PFSK-1 (cell line): ENCODE results near the gene IL1RAPL2.

Source experiments
- FOXP2 ChIP-seq: optimal IDR thresholded peaks from 2 replicates; pipeline ENCODE3; 2011; ENCODE audit warnings: borderline replicate concordance, control low read depth, inconsistent platforms; ENCODE audit not compliant: insufficient read depth; ENCODE audit errors: extremely low read length, extremely low read depth
- POLR2AphosphoS5 ChIP-seq: IDR thresholded peaks from 2 replicates; pipeline ENCODE4 v1.6.1; 2012; ENCODE audit warnings: low read depth, mild to moderate bottlenecking, control low read depth, low read length, moderate library complexity
- SIN3A ChIP-seq: IDR thresholded peaks from 2 replicates; pipeline ENCODE4 v1.6.1; 2012; ENCODE audit warnings: mild to moderate bottlenecking, low read length, moderate library complexity, borderline replicate concordance; ENCODE audit not compliant: insufficient read depth
- TAF1 ChIP-seq: IDR thresholded peaks from 2 replicates; pipeline ENCODE4 v1.6.1; 2012; ENCODE audit warnings: low read length, control low read depth, borderline replicate concordance; ENCODE audit not compliant: insufficient read depth
- TF ChIP-seq, protein P1 (sequence below), 2 experiments: IDR thresholded peaks; 2 replicates each; pipeline versions ENCODE4 v1.6.1 to v1.8.0; 2011 to 2012; ENCODE audit warnings: low read depth in 2 of 2, low read length in 2 of 2, control low read depth in 1 of 2, inconsistent platforms in 1 of 2, mild to moderate bottlenecking in 1 of 2, moderate library complexity in 1 of 2; ENCODE audit not compliant: insufficient read depth in 1 of 2

Gene IL1RAPL2

DNA sequence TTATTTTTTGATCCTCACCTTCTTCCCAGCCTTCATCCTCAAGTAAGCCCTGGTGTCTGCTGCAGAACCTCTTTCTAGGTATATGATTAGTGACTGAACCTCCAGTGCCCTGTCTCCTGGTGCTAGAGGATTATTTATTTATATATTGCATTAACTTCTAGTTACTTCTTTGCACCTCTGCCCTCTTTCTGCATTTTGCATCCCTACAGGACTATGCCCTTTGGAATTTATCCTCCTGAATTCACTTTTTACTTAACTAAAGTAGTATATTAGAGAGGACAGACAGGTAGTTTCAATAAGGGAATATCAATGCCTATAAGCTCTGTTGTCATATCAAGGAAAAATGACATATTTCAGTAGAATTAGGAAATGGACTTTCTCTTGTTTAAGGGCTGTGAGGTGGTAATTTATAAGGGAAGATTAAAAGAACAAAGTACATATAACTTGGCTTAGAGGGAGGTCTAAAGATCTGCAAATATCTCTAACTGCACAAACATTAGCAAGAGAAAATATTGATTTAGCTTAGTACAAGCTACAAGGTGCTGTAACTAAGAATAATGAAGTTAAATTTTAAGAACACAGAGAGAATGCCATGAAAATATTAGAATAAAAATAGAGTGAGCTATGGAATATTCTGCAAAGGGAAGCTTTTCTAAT, 472.8 kb downstream of the IL1RAPL2 start:
- TF ChIP-seq TAF1: no peak
- no peak for TF ChIP-seq SIN3A
- TF ChIP-seq POLR2AphosphoS5: no peak
- TF ChIP-seq FOXP2: no peak
- TF ChIP-seq, protein P1, sequence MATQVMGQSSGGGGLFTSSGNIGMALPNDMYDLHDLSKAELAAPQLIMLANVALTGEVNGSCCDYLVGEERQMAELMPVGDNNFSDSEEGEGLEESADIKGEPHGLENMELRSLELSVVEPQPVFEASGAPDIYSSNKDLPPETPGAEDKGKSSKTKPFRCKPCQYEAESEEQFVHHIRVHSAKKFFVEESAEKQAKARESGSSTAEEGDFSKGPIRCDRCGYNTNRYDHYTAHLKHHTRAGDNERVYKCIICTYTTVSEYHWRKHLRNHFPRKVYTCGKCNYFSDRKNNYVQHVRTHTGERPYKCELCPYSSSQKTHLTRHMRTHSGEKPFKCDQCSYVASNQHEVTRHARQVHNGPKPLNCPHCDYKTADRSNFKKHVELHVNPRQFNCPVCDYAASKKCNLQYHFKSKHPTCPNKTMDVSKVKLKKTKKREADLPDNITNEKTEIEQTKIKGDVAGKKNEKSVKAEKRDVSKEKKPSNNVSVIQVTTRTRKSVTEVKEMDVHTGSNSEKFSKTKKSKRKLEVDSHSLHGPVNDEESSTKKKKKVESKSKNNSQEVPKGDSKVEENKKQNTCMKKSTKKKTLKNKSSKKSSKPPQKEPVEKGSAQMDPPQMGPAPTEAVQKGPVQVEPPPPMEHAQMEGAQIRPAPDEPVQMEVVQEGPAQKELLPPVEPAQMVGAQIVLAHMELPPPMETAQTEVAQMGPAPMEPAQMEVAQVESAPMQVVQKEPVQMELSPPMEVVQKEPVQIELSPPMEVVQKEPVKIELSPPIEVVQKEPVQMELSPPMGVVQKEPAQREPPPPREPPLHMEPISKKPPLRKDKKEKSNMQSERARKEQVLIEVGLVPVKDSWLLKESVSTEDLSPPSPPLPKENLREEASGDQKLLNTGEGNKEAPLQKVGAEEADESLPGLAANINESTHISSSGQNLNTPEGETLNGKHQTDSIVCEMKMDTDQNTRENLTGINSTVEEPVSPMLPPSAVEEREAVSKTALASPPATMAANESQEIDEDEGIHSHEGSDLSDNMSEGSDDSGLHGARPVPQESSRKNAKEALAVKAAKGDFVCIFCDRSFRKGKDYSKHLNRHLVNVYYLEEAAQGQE (IDR thresholded peaks at IDR 0.05; ENCODE audit: insufficient read depth in 1 of 2, low read depth in 2 of 2, low read length in 2 of 2): no peak

DNA sequence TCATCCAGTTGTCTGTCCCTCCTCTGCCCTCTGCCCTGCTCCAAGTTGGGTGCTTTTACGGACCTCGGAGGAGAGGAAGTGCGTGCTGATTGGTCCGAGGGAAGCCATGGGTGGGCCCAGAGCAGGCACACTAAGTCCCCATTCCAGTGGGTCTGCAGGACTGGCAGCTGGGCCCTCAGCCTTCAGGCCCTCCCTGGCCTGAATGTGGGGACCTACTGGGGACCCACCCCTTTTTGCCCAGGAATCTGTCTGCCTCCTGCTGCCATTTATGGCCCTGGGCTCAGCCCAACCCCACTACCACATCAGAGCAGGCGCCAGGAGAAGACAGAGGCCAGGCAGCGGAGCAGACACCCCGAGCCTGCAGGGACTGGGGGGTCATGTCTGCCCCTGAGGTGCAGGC, 484.9 kb downstream of the IL1RAPL2 start:
- TF ChIP-seq TAF1 (no peak), SIN3A (no peak), POLR2AphosphoS5 (no peak), FOXP2 (no peak)
- TF ChIP-seq, protein P1 (IDR thresholded peaks at IDR 0.05; ENCODE audit: insufficient read depth in 1 of 2, low read depth in 2 of 2, low read length in 2 of 2): no peak

DNA sequence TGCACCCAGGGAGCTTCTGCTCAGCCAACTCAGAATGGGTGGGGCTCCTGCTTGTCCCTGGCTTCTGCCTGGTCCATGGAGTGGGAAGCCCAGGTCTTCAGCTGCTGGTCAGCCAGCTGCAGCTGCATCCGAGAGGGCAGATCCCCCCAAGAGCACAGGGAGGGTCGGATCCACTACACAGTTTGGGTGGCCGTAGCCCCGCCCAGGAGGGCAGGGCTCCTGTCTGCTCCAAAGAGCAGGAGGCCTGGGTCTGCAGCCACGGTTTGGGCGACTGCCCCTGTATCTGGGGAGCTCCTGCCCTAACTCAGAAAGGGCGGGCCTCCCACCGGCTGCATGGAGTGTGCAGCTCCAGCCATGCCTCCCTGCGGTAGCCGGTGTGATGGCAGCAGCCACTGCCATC, 485.4 kb downstream of the IL1RAPL2 start:
- TF ChIP-seq, protein P1 (IDR thresholded peaks at IDR 0.05; ENCODE audit: insufficient read depth in 1 of 2, low read depth in 2 of 2, low read length in 2 of 2): no peak
- TF ChIP-seq POLR2AphosphoS5: no peak

DNA sequence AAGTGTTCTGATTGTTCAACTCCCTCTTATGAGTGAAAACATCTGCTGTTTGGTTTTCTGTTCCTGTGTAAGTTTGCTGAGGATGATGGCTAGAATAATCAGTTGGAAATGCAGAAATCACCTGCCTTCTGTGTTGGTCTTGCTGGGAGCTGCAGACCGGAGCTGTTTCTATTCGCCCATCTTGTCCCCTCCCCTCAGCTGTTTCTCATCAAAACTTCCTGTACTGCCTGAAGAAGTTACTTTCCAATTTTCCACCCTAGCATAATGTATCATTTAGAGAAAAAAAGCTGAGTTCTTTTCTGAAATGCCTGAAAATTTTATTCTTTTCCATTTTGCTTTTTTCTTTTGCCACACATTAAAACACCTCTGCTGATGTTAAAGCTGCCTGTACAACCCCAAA, 486.9 kb downstream of the IL1RAPL2 start:
- TF ChIP-seq POLR2AphosphoS5 (no peak), FOXP2 (no peak), TAF1 (no peak), SIN3A (no peak)
- TF ChIP-seq, protein P1 (IDR thresholded peaks at IDR 0.05; ENCODE audit: insufficient read depth in 1 of 2, low read depth in 2 of 2, low read length in 2 of 2): no peak

DNA sequence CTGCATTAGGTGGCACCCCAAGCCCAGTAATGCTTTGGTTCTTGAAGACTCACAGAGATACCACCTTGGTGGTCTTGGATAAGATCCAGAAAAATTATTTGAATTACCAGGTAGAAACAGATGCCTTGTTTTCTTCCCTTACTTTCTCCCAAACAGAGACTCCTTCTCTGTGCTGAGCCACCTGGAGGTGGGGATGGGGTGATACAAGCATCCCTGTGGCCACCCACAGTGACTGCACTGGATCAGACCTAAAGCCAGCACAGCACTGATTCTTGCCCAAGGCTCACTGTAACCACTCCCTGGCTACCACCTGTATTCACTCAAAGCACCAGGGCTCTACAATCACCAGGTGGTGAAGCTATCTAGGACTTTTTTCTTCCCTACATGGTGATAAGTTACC, 497.7 kb downstream of the IL1RAPL2 start:
- no peak for TF ChIP-seq POLR2AphosphoS5
- no peak for TF ChIP-seq TAF1
- TF ChIP-seq, protein P1 (IDR thresholded peaks at IDR 0.05; ENCODE audit: insufficient read depth in 1 of 2, low read depth in 2 of 2, low read length in 2 of 2): no peak
- no peak for TF ChIP-seq FOXP2
- TF ChIP-seq SIN3A: no peak
